ENCODE measurements around the gene GPR137B. TPM values are rescaled to one million over a fixed set of nuclear protein-coding genes. Genes with fewer than 3 reads are reported as not detected.

GPR137B gene
- total RNA-seq, 1 experiment from 2014 or later: 8.2 TPM

Other genes with a start within 250 kb of the GPR137B start
- 50.9 and 60.2 TPM in 2 replicates for gene NID1, start 77.4 kb upstream of the GPR137B start, total RNA-seq (2014; rRNA removed; shearing (Covaris generic))
- gene ERO1B, start 139.4 kb downstream of the GPR137B start, total RNA-seq (2014; rRNA removed; shearing (Covaris generic)): 3.1 and 3.8 TPM in 2 replicates

All from RPMI7951 (cell line).